OCI-LY7 (cell line): ENCODE measurements around the gene CDHR1. TPM values are rescaled to one million over a fixed set of nuclear protein-coding genes. Genes with fewer than 3 reads are reported as not detected.

ENCODE experiments used
- BruUV-seq: library from RNA; stranded (reverse); fragments of 400-500 nt; replicated peaks from 2 replicates; lab custom pipeline; 2021; lab: Mats Ljungman, UMichigan
- CTCF ChIA-PET: fragments of 300-600 bp; sonication (Branson Sonifier 250); formaldehyde crosslinking; loops from one replicate; lab custom pipeline; 2022; ENCODE audit warnings: antibody characterized with exemption; ENCODE audit not compliant: unreplicated experiment; lab: Charles Lee
- POLR2A ChIA-PET: fragments of 300-600 bp; sonication (Branson Sonifier 250); formaldehyde crosslinking; loops from one replicate; lab custom pipeline; 2022; ENCODE audit warnings: antibody characterized with exemption; lab: Charles Lee
- DNase-seq: peaks from one replicate; pipeline ENCODE4 v3.0.0-alpha.2; 2015; ENCODE audit warnings: low spot score
- H2AFZ ChIP-seq: fragments of 200-600 bp; sonication (generic), shearing (Covaris generic); 2 replicates; pipeline ENCODE4 v1.6.1; 2014; ENCODE audit warnings: mild to moderate bottlenecking, antibody characterized with exemption, low read length, moderate library complexity
- H3K27ac ChIP-seq: fragments of 200-600 bp; sonication (generic); 2 replicates; pipeline ENCODE4 v1.5.1; 2014; ENCODE audit warnings: mixed run types, low read depth, mild to moderate bottlenecking, moderate library complexity, low read length, inconsistent platforms; ENCODE audit not compliant: poor library complexity, severe bottlenecking
- H3K36me3 ChIP-seq: fragments of 200-600 bp; sonication (generic); 2 replicates; pipeline ENCODE4 v1.6.1; 2014; ENCODE audit warnings: mild to moderate bottlenecking, antibody characterized with exemption, low read length, moderate library complexity, mixed read lengths; ENCODE audit not compliant: insufficient read depth
- H3K4me1 ChIP-seq: fragments of 200-600 bp; sonication (generic); 2 replicates; pipeline ENCODE4 v1.5.1; 2014; ENCODE audit warnings: mild to moderate bottlenecking, low read length; ENCODE audit not compliant: insufficient read depth, poor library complexity, severe bottlenecking
- H3K4me2 ChIP-seq: fragments of 200-600 bp; sonication (generic); 2 replicates; pipeline ENCODE4 v1.6.1; 2014; ENCODE audit warnings: mild to moderate bottlenecking, low read length
- H3K4me3 ChIP-seq: fragments of 200-600 bp; sonication (generic); 2 replicates; pipeline ENCODE4 v1.5.1; 2014; ENCODE audit warnings: mild to moderate bottlenecking, low read depth, low read length; ENCODE audit not compliant: poor library complexity, severe bottlenecking
- H3K79me2 ChIP-seq: fragments of 200-600 bp; sonication (generic); 2 replicates; pipeline ENCODE4 v1.6.1; 2016; ENCODE audit warnings: low read depth, mild to moderate bottlenecking, low read length, moderate library complexity, mixed read lengths; ENCODE audit not compliant: insufficient read depth
- H3K9me2 ChIP-seq: fragments of 200-600 bp; sonication (generic); 2 replicates; pipeline ENCODE4 v1.6.1; 2016; ENCODE audit warnings: mild to moderate bottlenecking, low read length, mixed read lengths; ENCODE audit not compliant: insufficient read depth
- H3K9me3 ChIP-seq: fragments of 200-600 bp; sonication (generic); 2 replicates; pipeline ENCODE4 v1.6.1; 2014; ENCODE audit warnings: mild to moderate bottlenecking, mixed run types, low read length, mixed read lengths
- H4K20me1 ChIP-seq: fragments of 200-600 bp; sonication (generic); 2 replicates; pipeline ENCODE4 v1.6.1; 2014; ENCODE audit warnings: mild to moderate bottlenecking, antibody characterized with exemption, low read length, moderate library complexity, mixed read lengths; ENCODE audit not compliant: insufficient read depth
- CTCF ChIP-seq: fragments of 200-600 bp; sonication (generic); conservative IDR thresholded peaks from 2 replicates; pipeline ENCODE4 v1.5.1; 2014; ENCODE audit warnings: mild to moderate bottlenecking, antibody characterized with exemption, low read length, moderate library complexity, mixed read lengths
- EZH2phosphoT487 ChIP-seq: fragments of 200-600 bp; sonication (generic); IDR thresholded peaks from 2 replicates; pipeline ENCODE4 v1.6.1; 2018; ENCODE audit warnings: low read depth, borderline replicate concordance, mild to moderate bottlenecking, mixed run types, antibody characterized with exemption, low read length, moderate library complexity, mixed read lengths
- intact Hi-C: fragments of 100-400 bp; cut with micrococcal nuclease; formaldehyde crosslinking; loops from one replicate; pipeline ENCODE4 v1.10.0; 2022; ENCODE audit not compliant: unreplicated experiment
- total RNA-seq, 2 experiments: library from RNA; depleted of rRNA in 1 of 2; stranded (reverse); fragments of >200 nt in 1 of 2; shearing (Covaris generic) in 1 of 2; gene quantifications; 2 replicates each; pipeline ENCODE4 v1.2.3, GENCODE V29; 2014 to 2022

The CDHR1 gene
- total RNA-seq, 2 experiments from 2014 or later: not detected

- ChIA-PET POLR2A (no interaction called here), CTCF (no interaction called here)
- Histone ChIP-seq H2AFZ (no peak overlapping the region), H3K79me2 (no peaks in the 10 kb centered on the region), H3K4me1 (no peaks in the 10 kb centered on the region), H3K27ac (no peak overlapping the region), H3K4me2 (no peak overlapping the region), H3K4me3 (no peak overlapping the region), H3K9me2 (no peaks in the 10 kb centered on the region), H3K9me3 (no peaks in the 10 kb centered on the region), H3K36me3 (no peaks in the 10 kb centered on the region), H4K20me1 (no peaks in the 10 kb centered on the region)
- BruUV-seq: no TSS peak
- intact Hi-C loops: no loop called here
- no peak for TF ChIP-seq CTCF
- no peak for DNase-seq
Observed at GRCh38 chr10:84196941-84197340, 2.6 kb downstream of the CDHR1 start.

GRCh38 chr10:84197643-84198042 is 3.3 kb downstream of the CDHR1 start:
- DNase-seq: no peak
- intact Hi-C loops: no loop called here
- Histone ChIP-seq H2AFZ (no peak overlapping the region), H3K4me3 (no peak overlapping the region), H3K4me1 (no peaks in the 10 kb centered on the region), H3K79me2 (no peaks in the 10 kb centered on the region), H3K27ac (no peak overlapping the region), H3K36me3 (no peaks in the 10 kb centered on the region), H3K9me2 (no peaks in the 10 kb centered on the region), H3K9me3 (no peaks in the 10 kb centered on the region), H3K4me2 (no peak overlapping the region), H4K20me1 (no peaks in the 10 kb centered on the region)
- BruUV-seq: no TSS peak
- ChIA-PET CTCF (no interaction called here), POLR2A (no interaction called here)
- no peak for TF ChIP-seq CTCF
- no peak for TF ChIP-seq EZH2phosphoT487

DNA sequence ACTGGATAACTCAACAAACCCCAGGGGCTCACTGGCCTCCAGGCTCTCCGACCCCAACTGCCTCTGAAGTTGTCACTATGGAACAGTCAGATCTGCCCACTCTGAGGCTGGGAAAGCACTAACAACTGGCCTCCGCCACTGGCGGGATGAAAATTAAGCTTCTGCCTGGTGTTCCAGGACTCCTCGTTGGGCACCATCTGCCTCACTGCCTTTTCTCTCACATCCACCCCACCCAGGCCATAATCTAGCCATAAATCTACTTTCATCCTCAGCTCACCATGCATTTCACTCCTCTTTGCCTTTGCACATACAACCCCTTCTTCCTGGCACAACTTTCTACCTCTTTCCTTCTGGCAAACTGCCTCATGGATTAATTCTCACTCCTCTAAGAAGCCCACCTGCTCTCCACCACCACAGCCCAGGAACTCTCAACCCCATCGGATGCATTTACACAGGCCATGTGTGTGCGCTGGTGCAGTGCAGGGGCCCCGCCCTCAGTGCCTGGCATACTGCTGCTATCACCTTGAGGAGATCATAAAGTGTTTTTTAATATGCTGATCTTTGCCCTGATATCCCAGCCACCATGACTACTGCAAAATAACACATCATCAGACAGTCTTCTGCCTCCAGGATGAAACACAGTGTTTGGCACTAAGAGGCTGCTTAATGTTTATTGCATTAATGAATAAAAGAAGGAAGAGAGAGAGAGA is 4.0 kb downstream of the CDHR1 start:
- H3K27ac ChIP-seq: no peak overlapping the region
- no peaks in the 10 kb centered on the region for H3K36me3 ChIP-seq
- H3K4me1 ChIP-seq: no peaks in the 10 kb centered on the region
- no peak for DNase-seq
- no peak overlapping the region for H3K4me2 ChIP-seq
- H3K9me3 ChIP-seq: no peaks in the 10 kb centered on the region
- no TSS peak for BruUV-seq
- no peaks in the 10 kb centered on the region for H3K79me2 ChIP-seq
- intact Hi-C loops: no loop called here
- no peak overlapping the region for H2AFZ ChIP-seq
- H3K4me3 ChIP-seq: no peak overlapping the region
- CTCF ChIA-PET: no interaction called here
- no peaks in the 10 kb centered on the region for H3K9me2 ChIP-seq
- POLR2A ChIA-PET: no interaction called here
- H4K20me1 ChIP-seq: no peaks in the 10 kb centered on the region
- TF ChIP-seq EZH2phosphoT487: no peak
- no peak for TF ChIP-seq CTCF
